ENCODE measurements around the gene CYS1.
"Not testable (repeated sequence)": the region's sequence is repeated elsewhere in the genome, so short reads cannot be mapped to it uniquely, and the experiment has no call there.

The CYS1 gene

DNA sequence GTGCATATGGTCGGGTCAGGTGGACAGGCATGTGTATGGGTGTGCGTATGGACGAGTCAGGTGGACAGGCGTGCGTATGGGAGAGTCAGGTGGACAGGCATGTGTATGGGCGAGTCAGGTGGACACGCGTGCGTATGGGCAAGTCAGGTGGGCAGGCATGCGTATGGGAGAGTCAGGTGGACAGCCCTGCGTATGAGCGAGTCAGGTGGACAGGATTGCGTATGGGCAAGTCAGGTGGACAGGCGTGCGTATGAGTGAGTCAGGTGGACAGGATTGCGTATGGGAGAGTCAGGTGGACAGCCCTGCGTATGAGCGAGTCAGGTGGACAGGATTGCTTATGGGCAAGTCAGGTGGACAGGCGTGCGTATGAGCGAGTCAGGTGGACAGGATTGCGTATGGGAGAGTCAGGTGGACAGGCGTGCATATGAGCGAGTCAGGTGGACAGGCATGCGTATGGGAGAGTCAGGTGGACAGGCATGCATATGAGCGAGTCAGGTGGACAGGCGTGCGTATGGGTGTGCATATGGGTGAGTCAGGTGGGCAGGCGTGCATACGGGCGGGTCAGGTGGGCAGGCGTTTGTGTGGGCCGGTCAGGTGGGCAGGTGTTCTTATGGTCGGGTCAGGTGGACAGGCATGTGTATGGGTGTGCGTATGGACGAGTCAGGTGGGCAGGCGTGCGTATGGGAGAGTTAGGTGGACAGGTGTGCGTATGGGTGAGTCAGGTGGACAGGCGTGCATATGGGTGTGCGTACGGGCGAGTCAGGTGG is 66.4 kb downstream of the CYS1 start:
- DNase-seq (ENCODE audit: low read depth in 2 of 2) = not testable (repeated sequence)

DNA sequence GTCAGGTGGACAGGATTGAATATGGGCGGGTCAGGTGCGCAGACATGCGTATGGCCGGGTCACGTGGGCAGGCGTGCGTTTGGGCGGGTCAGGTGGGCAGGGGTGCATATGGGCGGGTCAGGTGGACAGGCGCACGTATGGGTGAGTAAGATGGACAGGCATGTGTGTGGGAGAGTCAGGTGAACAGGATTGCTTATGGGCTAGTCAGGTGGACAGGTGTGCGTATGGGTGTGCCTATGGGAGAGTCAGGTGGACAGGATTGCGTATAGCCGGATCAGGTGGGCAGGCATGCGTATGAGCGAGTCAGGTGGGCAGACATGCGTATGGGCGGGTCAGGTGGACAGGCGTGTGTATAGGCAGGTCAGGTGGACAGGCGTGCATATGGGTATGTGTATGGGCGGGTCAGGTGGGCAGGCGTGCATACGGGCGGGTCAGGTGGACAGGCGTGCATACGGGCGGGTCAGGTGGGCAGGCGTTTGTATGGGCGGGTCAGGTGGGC is 67.2 kb downstream of the CYS1 start:
- no peak for DNase-seq (ENCODE audit: low read depth in 2 of 2)

DNA sequence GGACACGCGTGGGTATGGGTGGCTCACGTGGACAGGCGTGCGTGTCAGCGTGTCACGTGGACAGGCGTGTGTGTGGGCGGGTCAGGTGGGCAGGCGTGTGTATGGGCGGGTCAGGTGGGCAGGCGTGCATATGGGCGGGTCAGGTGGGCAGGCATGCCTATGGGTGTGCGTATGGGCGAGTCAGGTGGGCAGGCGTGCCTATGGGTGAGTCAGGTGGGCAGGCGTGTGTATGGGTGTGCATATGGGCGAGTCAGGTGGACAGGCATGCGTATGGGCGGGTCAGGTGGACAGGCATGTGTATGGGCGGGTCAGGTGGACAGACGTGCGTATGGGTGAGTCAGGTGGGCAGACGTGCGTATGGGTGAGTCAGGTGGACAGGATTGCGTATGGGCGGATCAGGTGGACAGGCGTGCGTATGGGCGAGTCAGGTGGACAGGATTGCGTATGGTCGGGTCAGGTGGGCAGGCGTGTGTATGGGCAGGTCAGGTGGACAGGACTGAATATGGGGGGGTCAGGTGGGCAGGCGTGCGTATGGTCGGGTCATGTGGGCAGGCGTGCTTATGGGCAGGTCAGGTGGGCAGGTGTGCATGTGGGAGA is 67.7 kb downstream of the CYS1 start:
- not testable (repeated sequence) for DNase-seq (ENCODE audit: low read depth in 2 of 2)

DNA sequence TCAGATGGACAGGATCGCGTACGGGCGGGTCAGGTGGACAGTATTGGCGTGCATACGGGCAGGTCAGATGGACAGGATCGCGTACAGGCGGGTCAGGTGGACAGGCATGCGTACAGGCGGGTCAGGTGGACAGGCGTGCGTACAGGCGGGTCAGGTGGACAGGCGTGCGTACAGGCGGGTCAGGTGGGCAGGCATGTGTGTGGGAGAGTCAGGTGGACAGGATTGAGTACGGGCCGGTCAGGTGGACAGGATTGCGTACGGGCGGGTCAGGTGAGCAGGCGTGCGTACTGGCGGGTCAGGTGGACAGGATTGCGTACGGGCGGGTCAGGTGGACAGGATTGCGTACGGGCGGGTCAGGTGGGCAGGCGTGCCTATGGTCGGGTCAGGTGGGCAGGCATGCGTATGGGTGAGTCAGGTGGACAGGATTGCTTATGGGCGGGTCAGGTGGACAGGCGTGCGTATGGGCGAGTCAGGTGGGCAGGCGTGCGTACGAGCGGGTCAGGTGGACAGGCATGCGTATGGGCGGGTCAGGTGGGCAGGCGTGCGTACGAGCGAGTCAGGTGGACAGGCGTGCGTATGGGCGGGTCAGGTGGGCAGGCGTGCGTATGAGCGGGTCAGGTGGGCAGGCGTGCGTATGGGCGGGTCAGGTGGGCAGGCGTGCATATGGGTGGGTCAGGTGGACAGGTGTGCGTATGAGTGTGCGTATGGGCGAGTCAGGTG is 68.4 kb downstream of the CYS1 start:
- not testable (repeated sequence) for DNase-seq (ENCODE audit: low read depth in 2 of 2)

DNA sequence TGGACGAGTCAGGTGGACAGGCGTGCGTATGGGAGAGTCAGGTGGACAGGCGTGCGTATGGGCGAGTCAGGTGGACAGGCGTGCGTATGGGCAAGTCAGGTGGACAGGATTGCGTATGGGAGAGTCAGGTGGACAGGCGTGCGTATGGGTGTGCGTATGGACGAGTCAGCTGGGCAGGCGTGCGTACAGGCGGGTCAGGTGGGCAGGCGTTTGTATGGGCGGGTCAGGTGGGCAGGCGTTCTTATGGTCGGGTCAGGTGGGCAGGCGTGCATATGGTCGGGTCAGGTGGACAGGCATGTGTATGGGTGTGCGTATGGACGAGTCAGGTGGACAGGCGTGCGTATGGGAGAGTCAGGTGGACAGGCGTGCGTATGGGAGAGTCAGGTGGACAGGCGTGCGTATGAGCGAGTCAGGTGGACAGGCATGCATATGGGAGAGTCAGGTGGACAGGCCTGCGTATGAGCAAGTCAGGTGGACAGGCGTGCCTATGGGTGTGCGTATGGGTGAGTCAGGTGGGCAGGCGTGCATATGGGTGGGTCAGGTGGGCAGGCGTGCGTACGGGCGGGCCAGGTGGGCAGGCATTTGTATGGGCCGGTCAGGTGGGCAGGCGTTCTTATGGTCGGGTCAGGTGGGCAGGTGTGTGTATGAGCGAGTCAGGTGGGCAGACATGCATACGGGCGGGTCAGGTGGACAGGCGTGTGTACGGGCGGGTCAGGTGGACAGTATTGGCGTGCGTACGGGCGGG is 69.2 kb downstream of the CYS1 start:
- not testable (repeated sequence) for DNase-seq (ENCODE audit: low read depth in 2 of 2)

DNA sequence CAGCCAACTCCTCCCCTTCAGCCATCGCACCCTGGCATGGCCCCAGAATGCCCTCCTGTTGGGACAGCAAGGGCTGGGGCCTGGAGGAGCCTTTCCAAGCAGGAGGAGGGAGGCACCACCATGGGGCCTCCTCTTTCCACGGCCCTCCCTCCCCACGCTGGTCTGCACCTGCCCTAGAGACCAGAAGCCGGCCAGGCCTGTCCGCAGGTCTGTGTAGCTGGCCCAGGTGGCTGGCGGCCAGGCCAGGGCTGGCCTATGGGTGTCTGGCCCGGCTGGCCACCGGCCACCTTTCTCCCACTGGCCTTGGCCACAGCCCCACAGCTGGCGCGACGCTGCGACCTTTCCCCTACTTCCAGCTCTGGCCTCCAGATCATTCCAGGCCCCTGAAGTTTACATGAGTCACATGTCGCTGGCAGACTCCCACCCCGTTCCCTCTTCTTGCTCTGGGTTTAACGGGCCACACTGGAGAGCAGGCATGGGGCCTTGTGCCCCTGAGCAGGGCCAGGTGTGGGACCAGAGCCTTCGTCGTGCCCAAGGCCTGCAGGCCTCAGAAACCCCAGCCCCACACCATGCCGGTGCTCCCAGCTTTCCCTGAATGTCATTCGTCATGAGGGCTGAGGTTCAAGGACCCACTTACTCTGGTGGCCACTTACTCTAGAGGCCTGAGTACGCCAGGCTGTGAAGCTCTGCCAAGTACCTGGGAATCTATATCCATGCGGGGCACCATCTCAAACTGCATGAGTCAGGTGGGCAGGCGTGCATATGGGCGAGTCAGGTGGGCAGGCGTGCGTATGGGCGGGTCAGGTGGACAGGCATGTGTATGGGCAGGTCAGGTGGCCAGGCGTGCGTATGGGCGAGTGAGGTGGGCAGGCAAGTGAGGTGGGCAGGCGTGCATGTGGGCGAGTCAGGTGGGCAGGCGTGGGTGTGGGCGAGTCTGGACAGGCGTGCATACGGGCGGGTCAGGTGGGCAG is 70.1 kb downstream of the CYS1 start:
- DNase-seq (ENCODE audit: low read depth in 2 of 2) = no peak

DNA sequence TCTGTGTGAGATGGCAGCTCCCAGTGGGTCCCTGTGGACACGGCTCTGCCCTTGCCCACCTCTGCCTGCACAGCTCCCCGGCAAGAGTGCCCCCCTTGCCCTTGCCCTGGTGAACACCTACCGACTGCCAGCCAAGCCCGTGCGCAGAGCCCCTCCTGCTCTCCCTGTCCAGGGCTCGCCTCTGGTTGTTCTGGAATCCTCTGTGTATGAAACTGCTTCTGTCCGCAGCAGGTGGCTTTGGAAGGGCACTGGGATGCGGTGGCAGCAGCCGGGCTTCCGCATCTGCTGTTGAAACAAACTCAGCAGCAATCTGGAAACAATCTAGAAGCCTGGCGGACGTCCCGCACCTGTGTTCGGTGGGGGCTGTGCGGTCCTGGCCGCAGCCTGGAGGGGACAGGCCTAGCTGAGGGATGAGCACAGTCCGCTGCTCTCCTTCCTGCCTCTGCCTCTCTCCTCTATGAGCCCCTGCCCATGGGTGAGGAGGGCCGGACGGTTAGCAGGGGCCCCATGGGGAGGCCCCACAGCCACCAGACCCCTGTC is 70.9 kb downstream of the CYS1 start:
- DNase-seq (ENCODE audit: low read depth in 2 of 2) = no peak

DNA sequence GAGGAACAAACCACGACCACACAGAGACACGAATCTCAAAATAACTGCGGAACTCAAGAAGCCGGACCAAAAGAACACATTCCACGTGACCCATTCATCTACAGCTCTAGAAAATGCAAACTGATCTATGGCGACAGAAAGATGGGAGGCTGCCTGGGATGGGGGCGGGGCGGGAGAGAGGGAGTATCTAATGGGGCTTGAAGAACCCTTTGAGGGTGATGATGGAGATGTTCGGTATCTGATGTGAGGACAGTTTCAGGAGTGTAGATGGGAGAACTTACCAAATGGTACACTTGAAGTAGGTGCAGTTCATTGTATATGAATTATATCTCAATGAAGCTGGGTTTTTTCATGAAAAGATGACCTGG is 71.4 kb downstream of the CYS1 start:
- no peak for DNase-seq (ENCODE audit: low read depth in 2 of 2)

DNA sequence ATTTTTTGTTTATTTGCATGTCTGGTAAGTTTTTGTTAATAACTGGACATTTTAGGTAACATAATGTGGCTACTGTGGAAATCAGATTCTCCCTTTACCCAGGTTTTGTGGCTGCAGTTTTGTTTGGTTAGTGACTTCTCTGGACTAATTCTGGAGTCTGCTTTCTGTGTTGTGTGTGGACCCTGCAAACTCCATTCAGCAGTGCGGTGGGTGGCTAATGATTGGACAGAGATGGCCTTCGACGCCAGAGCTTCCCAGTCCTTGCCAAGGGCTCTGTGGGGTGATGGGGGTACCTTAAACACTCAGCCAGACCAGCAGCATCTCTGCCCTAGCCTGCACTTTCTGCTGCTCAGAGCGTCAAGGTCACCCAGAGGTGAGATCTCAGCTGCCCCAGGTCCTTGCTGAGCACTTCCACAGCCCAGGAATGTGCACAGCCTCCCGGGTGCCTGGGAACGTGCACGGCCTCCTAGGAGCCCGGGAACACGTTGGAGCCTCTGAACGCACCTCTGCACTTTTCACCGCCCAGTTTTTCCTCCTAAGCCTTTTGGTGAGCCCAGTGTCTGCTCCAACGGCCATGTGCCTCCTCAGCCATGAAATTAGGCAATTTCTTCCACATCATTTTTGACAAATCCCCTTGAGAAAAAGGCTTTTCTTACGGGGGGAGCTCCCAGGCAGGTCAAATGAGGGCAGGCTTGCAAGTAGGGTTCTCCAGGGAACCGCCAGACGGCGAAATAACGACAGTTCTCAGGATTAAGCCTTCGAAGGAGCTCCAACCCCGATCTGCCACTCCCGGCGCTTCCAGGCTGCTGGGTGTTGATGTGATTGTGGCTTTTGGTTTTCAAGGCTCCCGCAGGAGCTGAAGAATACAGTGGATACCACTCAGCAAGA is 72.0 kb downstream of the CYS1 start:
- DNase-seq (ENCODE audit: low read depth in 2 of 2) = no peak

DNA sequence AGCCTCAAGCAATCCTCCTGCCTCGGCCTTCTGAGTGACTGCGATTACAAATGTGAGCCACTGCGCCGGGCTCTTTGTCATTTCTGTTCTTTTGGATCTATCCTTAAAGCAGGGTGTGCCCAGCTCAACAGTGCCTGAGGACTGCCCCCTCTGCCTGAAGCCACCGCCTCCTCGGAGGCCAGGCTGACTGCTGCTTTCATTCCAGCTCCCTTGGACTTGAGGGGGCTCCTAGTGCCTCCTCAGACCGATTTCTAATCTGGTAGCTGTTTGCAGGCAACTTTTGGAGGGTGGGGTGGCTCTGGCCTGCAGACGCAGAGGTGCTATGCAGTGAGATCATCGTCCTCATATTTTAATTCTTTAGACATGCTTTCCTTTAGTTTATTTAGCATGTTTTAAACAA is 72.8 kb downstream of the CYS1 start:
- no peak for DNase-seq (ENCODE audit: low read depth in 2 of 2)

All from stimulated activated CD8-positive, alpha-beta memory T cell treated with anti-CD3 and anti-CD28 coated beads, Interleukin-2, amount 100 ng/mL, for 48 hours (primary cell).